HEK293 (cell line): ENCODE data around the gene WASF2.

Experiments
- CTCF ChIA-PET: fragments of 350-600 bp; formaldehyde crosslinking; extraction: SDS; loops from one replicate; lab custom pipeline; 2021; ENCODE audit warnings: antibody characterized with exemption; lab: Yijun Ruan, JAX
- POLR2A ChIA-PET: fragments of 300-600 bp; formaldehyde crosslinking; extraction: SDS; loops from one replicate; lab custom pipeline; 2020; ENCODE audit warnings: antibody characterized with exemption, inconsistent platforms; lab: Yijun Ruan, JAX
- H3K27ac ChIP-seq: fragments of 200-500 bp; sonication (Bioruptor generic); 2 replicates; pipeline ENCODE4 v1.5.1; 2014; ENCODE audit warnings: low read depth, low read length, control low read depth, inconsistent platforms; ENCODE audit errors: extremely low read depth
- H3K36me3 ChIP-seq, 2 experiments: fragments of 200-500 bp in 1 of 2; sonication (Bioruptor generic) in 1 of 2; 1 replicate in 1 of 2; 2 replicates in 1 of 2; pipeline ENCODE4 v1.5.1; 2014 to 2017; ENCODE audit warnings: inconsistent platforms in 2 of 2, low read length in 2 of 2; ENCODE audit not compliant: control insufficient read depth in 2 of 2, insufficient read depth in 1 of 2
- H3K4me1 ChIP-seq: fragments of 200-500 bp; sonication (Bioruptor generic); 2 replicates; pipeline ENCODE4 v1.5.1; 2014; ENCODE audit warnings: mild to moderate bottlenecking, low read length, inconsistent platforms; ENCODE audit not compliant: control insufficient read depth, insufficient read depth
- H3K4me3 ChIP-seq: 2 replicates; pipeline ENCODE4 v1.5.1; 2011; ENCODE audit warnings: low read depth, mild to moderate bottlenecking, control low read depth, low read length, moderate library complexity
- H3K9me3 ChIP-seq: fragments of 200-500 bp; sonication (Bioruptor generic); 2 replicates; pipeline ENCODE4 v1.5.1; 2014; ENCODE audit warnings: low read depth, low read length, inconsistent platforms; ENCODE audit not compliant: control insufficient read depth, insufficient read depth
- ELK4 ChIP-seq: IDR thresholded peaks from 2 replicates; pipeline ENCODE4 v1.6.1; 2011; ENCODE audit warnings: mild to moderate bottlenecking, low read depth, low read length, borderline replicate concordance
- KLF1 ChIP-seq: fragments of 450-650 bp; formaldehyde crosslinking; IDR thresholded peaks from 2 replicates; pipeline ENCODE4 v1.5.1; 2016; ENCODE audit warnings: missing biosample characterization, missing genetic modification characterization
- KLF8 ChIP-seq: fragments of 450-650 bp; formaldehyde crosslinking; IDR thresholded peaks from 2 replicates; pipeline ENCODE4 v1.5.1; 2016; ENCODE audit warnings: missing biosample characterization, missing genetic modification characterization
- PRDM10 ChIP-seq: fragments of 450-650 bp; formaldehyde crosslinking; IDR thresholded peaks from 2 replicates; pipeline ENCODE4 v1.5.1; 2016; ENCODE audit warnings: missing biosample characterization, missing genetic modification characterization
- SP3 ChIP-seq: fragments of 450-650 bp; formaldehyde crosslinking; IDR thresholded peaks from 2 replicates; pipeline ENCODE4 v1.5.1; 2016; ENCODE audit warnings: missing biosample characterization, missing genetic modification characterization
- ZIC2 ChIP-seq: fragments of 450-650 bp; formaldehyde crosslinking; IDR thresholded peaks from 2 replicates; pipeline ENCODE4 v1.5.1; 2016; ENCODE audit warnings: missing biosample characterization, missing genetic modification characterization
- ZNF221 ChIP-seq: fragments of 450-650 bp; formaldehyde crosslinking; IDR thresholded peaks from 2 replicates; pipeline ENCODE4 v1.5.1; 2017; ENCODE audit warnings: missing biosample characterization, missing genetic modification characterization, borderline replicate concordance
- ZNF311 ChIP-seq: fragments of 450-650 bp; formaldehyde crosslinking; IDR thresholded peaks from 2 replicates; pipeline ENCODE4 v1.5.1; 2017; ENCODE audit warnings: missing biosample characterization, missing genetic modification characterization, borderline replicate concordance
- ZNF335 ChIP-seq: fragments of 450-650 bp; formaldehyde crosslinking; conservative IDR thresholded peaks from 2 replicates; pipeline ENCODE4 v1.5.1; 2016; ENCODE audit warnings: missing biosample characterization, missing genetic modification characterization
- ZNF391 ChIP-seq: fragments of 450-650 bp; formaldehyde crosslinking; IDR thresholded peaks from 2 replicates; pipeline ENCODE4 v1.5.1; 2016; ENCODE audit warnings: low read depth, missing biosample characterization, missing genetic modification characterization, borderline replicate concordance
- ZNF623 ChIP-seq: fragments of 450-650 bp; formaldehyde crosslinking; IDR thresholded peaks from 2 replicates; pipeline ENCODE4 v1.5.1; 2016; ENCODE audit warnings: missing biosample characterization, missing genetic modification characterization
- ZNF654 ChIP-seq: fragments of 450-650 bp; formaldehyde crosslinking; IDR thresholded peaks from 2 replicates; pipeline ENCODE4 v1.5.1; 2016; ENCODE audit warnings: low read depth, missing biosample characterization, missing genetic modification characterization
- ZNF670 ChIP-seq: fragments of 450-650 bp; formaldehyde crosslinking; IDR thresholded peaks from 2 replicates; pipeline ENCODE4 v1.5.1; 2016; ENCODE audit warnings: missing biosample characterization, missing genetic modification characterization, low read depth
- ZNF677 ChIP-seq: fragments of 450-650 bp; IDR thresholded peaks from 2 replicates; pipeline ENCODE4 v1.5.0; 2018; ENCODE audit warnings: missing biosample characterization, mild to moderate bottlenecking, missing genetic modification characterization, moderate library complexity
- ZNF777 ChIP-seq: fragments of 450-650 bp; formaldehyde crosslinking; IDR thresholded peaks from 2 replicates; pipeline ENCODE4 v1.5.1; 2017; ENCODE audit warnings: missing biosample characterization, missing genetic modification characterization, borderline replicate concordance
- ZXDB ChIP-seq: fragments of 450-650 bp; formaldehyde crosslinking; IDR thresholded peaks from 2 replicates; pipeline ENCODE4 v1.5.1; 2016; ENCODE audit warnings: missing biosample characterization, missing genetic modification characterization
- TF ChIP-seq, protein P1 (sequence below): fragments of 450-650 bp; formaldehyde crosslinking; IDR thresholded peaks from 2 replicates; pipeline ENCODE4 v1.5.1; 2016; ENCODE audit warnings: missing biosample characterization, missing genetic modification characterization
- TF ChIP-seq, protein P2 (sequence below): fragments of 450-650 bp; formaldehyde crosslinking; IDR thresholded peaks from 2 replicates; pipeline ENCODE4 v1.5.1; 2017; ENCODE audit warnings: missing biosample characterization, missing genetic modification characterization
- TF ChIP-seq, protein P3 (sequence below): fragments of 450-650 bp; formaldehyde crosslinking; IDR thresholded peaks from 2 replicates; pipeline ENCODE4 v1.5.1; 2016; ENCODE audit warnings: missing biosample characterization, missing genetic modification characterization
- TF ChIP-seq, protein P4 (sequence below): fragments of 450-650 bp; formaldehyde crosslinking; IDR thresholded peaks from 2 replicates; pipeline ENCODE4 v1.5.1; 2017; ENCODE audit warnings: missing biosample characterization, mild to moderate bottlenecking, missing genetic modification characterization, moderate library complexity
- TF ChIP-seq, protein P5 (sequence below): fragments of 450-650 bp; formaldehyde crosslinking; IDR thresholded peaks from 2 replicates; pipeline ENCODE4 v1.5.1; 2016; ENCODE audit warnings: missing biosample characterization, missing genetic modification characterization

WASF2 gene

DNA sequence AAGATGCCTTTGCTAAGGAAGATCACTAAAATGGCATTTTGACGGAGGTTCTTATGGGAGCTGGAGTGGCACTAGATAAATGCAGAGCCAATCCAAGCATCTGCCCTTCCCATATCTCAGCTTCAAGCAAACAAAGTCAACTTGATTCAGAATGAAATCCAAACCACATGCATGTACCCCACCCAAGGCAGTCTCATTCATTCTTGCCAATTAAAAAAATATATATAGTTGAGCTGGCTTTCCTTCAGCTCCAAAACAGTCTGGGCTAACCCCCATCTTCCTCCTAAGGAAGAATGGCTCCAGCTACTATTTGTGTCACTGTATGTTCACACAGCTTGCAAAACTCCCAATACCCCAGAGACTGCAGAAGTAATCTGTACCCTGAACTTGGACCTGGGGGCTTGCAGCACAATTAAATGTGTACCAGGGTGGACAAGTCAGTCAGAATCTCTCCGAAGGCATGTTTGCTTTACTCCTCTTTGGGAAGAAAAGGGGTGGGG is 62.1 kb downstream of the WASF2 start (continued):
- no peak for TF ChIP-seq ELK4
- TF ChIP-seq, protein P1, sequence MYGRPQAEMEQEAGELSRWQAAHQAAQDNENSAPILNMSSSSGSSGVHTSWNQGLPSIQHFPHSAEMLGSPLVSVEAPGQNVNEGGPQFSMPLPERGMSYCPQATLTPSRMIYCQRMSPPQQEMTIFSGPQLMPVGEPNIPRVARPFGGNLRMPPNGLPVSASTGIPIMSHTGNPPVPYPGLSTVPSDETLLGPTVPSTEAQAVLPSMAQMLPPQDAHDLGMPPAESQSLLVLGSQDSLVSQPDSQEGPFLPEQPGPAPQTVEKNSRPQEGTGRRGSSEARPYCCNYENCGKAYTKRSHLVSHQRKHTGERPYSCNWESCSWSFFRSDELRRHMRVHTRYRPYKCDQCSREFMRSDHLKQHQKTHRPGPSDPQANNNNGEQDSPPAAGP (tag by site-specific recombination) = no peak
- TF ChIP-seq KLF8 (tag by site-specific recombination) = no peak
- TF ChIP-seq ZNF677 (tag by site-specific recombination) = no peak
- TF ChIP-seq, all 188 proteins: peak for 0

- Histone ChIP-seq H3K4me3 (no peak overlapping the region), H3K4me1 (no peaks in the 10 kb centered on the region), H3K27ac (no peak overlapping the region), H3K9me3 (no peaks in the 10 kb centered on the region), H3K36me3 (peaks cover 0 to 36% of the 10 kb centered on the region in 2 experiments; a peak in 2 of 3 replicates)
- POLR2A ChIA-PET = no interaction called here
- CTCF ChIA-PET = interaction anchor here (0.8 to 4.8 kb wide), 4 partner anchors 9 to 129 kb away, joined by 3 to 22 read pairs (median 4); no protein-coding TSS in a partner anchor
- no peak for TF ChIP-seq ZNF335 (tag by site-specific recombination)
- no peak for TF ChIP-seq SP3 (tag by site-specific recombination)
- TF ChIP-seq, protein P2, sequence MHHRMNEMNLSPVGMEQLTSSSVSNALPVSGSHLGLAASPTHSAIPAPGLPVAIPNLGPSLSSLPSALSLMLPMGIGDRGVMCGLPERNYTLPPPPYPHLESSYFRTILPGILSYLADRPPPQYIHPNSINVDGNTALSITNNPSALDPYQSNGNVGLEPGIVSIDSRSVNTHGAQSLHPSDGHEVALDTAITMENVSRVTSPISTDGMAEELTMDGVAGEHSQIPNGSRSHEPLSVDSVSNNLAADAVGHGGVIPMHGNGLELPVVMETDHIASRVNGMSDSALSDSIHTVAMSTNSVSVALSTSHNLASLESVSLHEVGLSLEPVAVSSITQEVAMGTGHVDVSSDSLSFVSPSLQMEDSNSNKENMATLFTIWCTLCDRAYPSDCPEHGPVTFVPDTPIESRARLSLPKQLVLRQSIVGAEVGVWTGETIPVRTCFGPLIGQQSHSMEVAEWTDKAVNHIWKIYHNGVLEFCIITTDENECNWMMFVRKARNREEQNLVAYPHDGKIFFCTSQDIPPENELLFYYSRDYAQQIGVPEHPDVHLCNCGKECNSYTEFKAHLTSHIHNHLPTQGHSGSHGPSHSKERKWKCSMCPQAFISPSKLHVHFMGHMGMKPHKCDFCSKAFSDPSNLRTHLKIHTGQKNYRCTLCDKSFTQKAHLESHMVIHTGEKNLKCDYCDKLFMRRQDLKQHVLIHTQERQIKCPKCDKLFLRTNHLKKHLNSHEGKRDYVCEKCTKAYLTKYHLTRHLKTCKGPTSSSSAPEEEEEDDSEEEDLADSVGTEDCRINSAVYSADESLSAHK = no peak
- no peak for TF ChIP-seq PRDM10
- TF ChIP-seq ZNF311 (tag by site-specific recombination) = no peak
- TF ChIP-seq, protein P3, sequence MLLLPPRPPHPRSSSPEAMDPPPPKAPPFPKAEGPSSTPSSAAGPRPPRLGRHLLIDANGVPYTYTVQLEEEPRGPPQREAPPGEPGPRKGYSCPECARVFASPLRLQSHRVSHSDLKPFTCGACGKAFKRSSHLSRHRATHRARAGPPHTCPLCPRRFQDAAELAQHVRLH (tag by site-specific recombination) = no peak
- TF ChIP-seq ZIC2 (tag by site-specific recombination) = no peak
- no peak for TF ChIP-seq ZNF391 (tag by site-specific recombination)
- TF ChIP-seq KLF1 (tag by site-specific recombination) = no peak
- no peak for TF ChIP-seq ZNF654 (tag by site-specific recombination)
- no peak for TF ChIP-seq ZNF623 (tag by site-specific recombination)
- TF ChIP-seq, protein P4, sequence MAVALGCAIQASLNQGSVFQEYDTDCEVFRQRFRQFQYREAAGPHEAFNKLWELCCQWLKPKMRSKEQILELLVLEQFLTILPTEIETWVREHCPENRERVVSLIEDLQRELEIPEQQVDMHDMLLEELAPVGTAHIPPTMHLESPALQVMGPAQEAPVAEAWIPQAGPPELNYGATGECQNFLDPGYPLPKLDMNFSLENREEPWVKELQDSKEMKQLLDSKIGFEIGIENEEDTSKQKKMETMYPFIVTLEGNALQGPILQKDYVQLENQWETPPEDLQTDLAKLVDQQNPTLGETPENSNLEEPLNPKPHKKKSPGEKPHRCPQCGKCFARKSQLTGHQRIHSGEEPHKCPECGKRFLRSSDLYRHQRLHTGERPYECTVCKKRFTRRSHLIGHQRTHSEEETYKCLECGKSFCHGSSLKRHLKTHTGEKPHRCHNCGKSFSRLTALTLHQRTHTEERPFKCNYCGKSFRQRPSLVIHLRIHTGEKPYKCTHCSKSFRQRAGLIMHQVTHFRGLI = no peak
- TF ChIP-seq ZNF777 (tag by site-specific recombination) = no peak
- no peak for TF ChIP-seq ZNF670 (tag by site-specific recombination)
- TF ChIP-seq ZNF221 (tag by site-specific recombination) = no peak
- no peak for TF ChIP-seq ZXDB (tag by site-specific recombination)
- TF ChIP-seq, protein P5, sequence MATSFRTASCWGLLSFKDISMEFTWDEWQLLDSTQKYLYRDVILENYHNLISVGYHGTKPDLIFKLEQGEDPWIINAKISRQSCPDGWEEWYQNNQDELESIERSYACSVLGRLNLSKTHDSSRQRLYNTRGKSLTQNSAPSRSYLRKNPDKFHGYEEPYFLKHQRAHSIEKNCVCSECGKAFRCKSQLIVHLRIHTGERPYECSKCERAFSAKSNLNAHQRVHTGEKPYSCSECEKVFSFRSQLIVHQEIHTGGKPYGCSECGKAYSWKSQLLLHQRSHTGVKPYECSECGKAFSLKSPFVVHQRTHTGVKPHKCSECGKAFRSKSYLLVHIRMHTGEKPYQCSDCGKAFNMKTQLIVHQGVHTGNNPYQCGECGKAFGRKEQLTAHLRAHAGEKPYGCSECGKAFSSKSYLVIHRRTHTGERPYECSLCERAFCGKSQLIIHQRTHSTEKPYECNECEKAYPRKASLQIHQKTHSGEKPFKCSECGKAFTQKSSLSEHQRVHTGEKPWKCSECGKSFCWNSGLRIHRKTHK (tag by site-specific recombination) = no peak
Measured at GRCh38 chr1:27427329-27427728, 62.6 kb downstream of the WASF2 start.
